Activated T-cell treated with anti-CD3 and anti-CD28 coated beads, Interleukin-2, amount 50 U/mL, for 72 hours (primary cell): Measurements from ENCODE around the gene LSM3. TPM values are rescaled to one million over a fixed set of nuclear protein-coding genes. Genes with fewer than 3 reads are reported as not detected.
A peak's percentile ranks its signal among the peaks of the same experiment; 100 is the strongest.
"Not testable (repeated sequence)": the region's sequence is repeated elsewhere in the genome, so short reads cannot be mapped to it uniquely, and the experiment has no call there.

ENCODE experiments used
- ATAC-seq, 2 donors: fragments of 150-1000 bp; cut with Tn5 transposase; replicated peaks in 1 of 2; 2 replicates each; pipeline ENCODE4 v1.10.0; 2021; ENCODE audit warnings: moderate library complexity in 2 of 2, mild to moderate bottlenecking in 1 of 2
- DNase-seq, 2 donors: peaks; one replicate each; pipeline ENCODE4 v3.0.0; 2021 to 2022; ENCODE audit warnings: mixed read lengths in 1 of 2
- H3K27ac Mint-ChIP-seq: one replicate; pipeline ENCODE4 v1.8.0; 2022; ENCODE audit warnings: mild to moderate bottlenecking, moderate library complexity, mixed read lengths
- H3K27me3 Mint-ChIP-seq: one replicate; pipeline ENCODE4 v1.8.0; 2022; ENCODE audit warnings: low read depth, mixed read lengths
- H3K36me3 Mint-ChIP-seq, 2 donors: one replicate each; pipeline ENCODE4 v1.8.0; 2022; ENCODE audit warnings: mixed read lengths in 2 of 2, mild to moderate bottlenecking in 1 of 2; ENCODE audit not compliant: insufficient read depth in 2 of 2
- H3K4me1 Mint-ChIP-seq: one replicate; pipeline ENCODE4 v1.8.0; 2022; ENCODE audit warnings: low read depth, mixed read lengths
- H3K4me3 Mint-ChIP-seq, 2 donors: one replicate each; pipeline ENCODE4 v1.8.0; 2022; ENCODE audit warnings: mild to moderate bottlenecking in 2 of 2, mixed read lengths in 2 of 2, moderate library complexity in 2 of 2
- H3K9me3 Mint-ChIP-seq, 2 donors: one replicate each; pipeline ENCODE4 v1.8.0; 2022; ENCODE audit warnings: mixed read lengths in 2 of 2
- total RNA-seq, 2 donors: library from RNA; stranded (reverse); gene quantifications; one replicate each; pipeline ENCODE4 v1.2.3, GENCODE V29; 2022

LSM3 gene
- total RNA-seq, 2 donors from 2014 or later, result 12.4 to 14.3 TPM

- DNase-seq, result no peak
- Mint-ChIP-seq H3K27ac (no peak overlapping the region), H3K27me3 (no peaks in the 10 kb centered on the region), H3K4me1 (no peaks in the 10 kb centered on the region), H3K4me3 (no peak overlapping the region), H3K9me3 (no peaks in the 10 kb centered on the region), H3K36me3 (no peaks in the 10 kb centered on the region)
- no peak for ATAC-seq
Observed at GRCh38 chr3:14213066-14213774, 34.6 kb downstream of the LSM3 start.

GRCh38 chr3:14214764-14215163, 36.1 kb downstream of the LSM3 start:
- no peaks in the 10 kb centered on the region for H3K9me3 Mint-ChIP-seq
- DNase-seq (no peak), ATAC-seq (no peak)
- no peak overlapping the region for H3K27ac Mint-ChIP-seq
- no peaks in the 10 kb centered on the region for H3K4me1 Mint-ChIP-seq
- no peaks in the 10 kb centered on the region for H3K36me3 Mint-ChIP-seq
- no peaks in the 10 kb centered on the region for H3K27me3 Mint-ChIP-seq
- H3K4me3 Mint-ChIP-seq, result no peak overlapping the region

GRCh38 chr3:14216257-14217048, 37.8 kb downstream of the LSM3 start:
- peak; percentile 54 to 85 for ATAC-seq
- Mint-ChIP-seq H3K27ac (no peak overlapping the region), H3K9me3 (peaks cover 2 to 4% of the 10 kb centered on the region in 2 donors), H3K27me3 (no peaks in the 10 kb centered on the region), H3K36me3 (peaks cover 2% of the 10 kb centered on the region in 2 donors), H3K4me3 (peak overlapping the region in 1 of 2 donors; percentile 39), H3K4me1 (no peaks in the 10 kb centered on the region)
- peak; percentile 3 to 32 for DNase-seq

GRCh38 chr3:14218355-14218754, 39.7 kb downstream of the LSM3 start:
- Mint-ChIP-seq H3K27me3 (no peaks in the 10 kb centered on the region), H3K36me3 (peaks cover 6 to 7% of the 10 kb centered on the region in 2 donors), H3K4me3 (no peak overlapping the region), H3K4me1 (no peaks in the 10 kb centered on the region), H3K27ac (no peak overlapping the region), H3K9me3 (peaks cover 4 to 6% of the 10 kb centered on the region in 2 donors)
- ATAC-seq (no peak), DNase-seq (no peak)

GRCh38 chr3:14220933-14221332, 42.3 kb downstream of the LSM3 start:
- Mint-ChIP-seq H3K4me3 (no peak overlapping the region), H3K4me1 (no peaks in the 10 kb centered on the region), H3K36me3 (peaks cover 6 to 7% of the 10 kb centered on the region in 2 donors), H3K27ac (no peak overlapping the region), H3K27me3 (peaks cover 10% of the 10 kb centered on the region), H3K9me3 (peaks cover 4 to 6% of the 10 kb centered on the region in 2 donors)
- no peak for DNase-seq
- no peak for ATAC-seq

GRCh38 chr3:14221902-14222301, 43.3 kb downstream of the LSM3 start:
- Mint-ChIP-seq H3K36me3 (peaks cover 6 to 7% of the 10 kb centered on the region in 2 donors), H3K4me1 (no peaks in the 10 kb centered on the region), H3K4me3 (no peak overlapping the region), H3K9me3 (peaks cover 4 to 6% of the 10 kb centered on the region in 2 donors), H3K27ac (no peak overlapping the region), H3K27me3 (peaks cover 10% of the 10 kb centered on the region)
- ATAC-seq (no peak), DNase-seq (no peak)

GRCh38 chr3:14222457-14222856, 43.8 kb downstream of the LSM3 start:
- ATAC-seq, result no peak
- peaks cover 6 to 7% of the 10 kb centered on the region in 2 donors for H3K36me3 Mint-ChIP-seq
- H3K4me3 Mint-ChIP-seq, result no peak overlapping the region
- H3K27me3 Mint-ChIP-seq, result peaks cover 10% of the 10 kb centered on the region
- H3K4me1 Mint-ChIP-seq, result no peaks in the 10 kb centered on the region
- H3K27ac Mint-ChIP-seq, result no peak overlapping the region
- DNase-seq, result no peak
- H3K9me3 Mint-ChIP-seq, result peaks cover 4 to 6% of the 10 kb centered on the region in 2 donors

- Mint-ChIP-seq H3K27me3 (peaks cover 10% of the 10 kb centered on the region), H3K9me3 (peaks cover 4 to 6% of the 10 kb centered on the region in 2 donors), H3K4me3 (no peak overlapping the region), H3K4me1 (no peaks in the 10 kb centered on the region), H3K36me3 (peaks cover 6 to 7% of the 10 kb centered on the region in 2 donors), H3K27ac (no peak overlapping the region)
- no peak for ATAC-seq
- DNase-seq, result no peak
Observed at GRCh38 chr3:14222900-14223594, 44.4 kb downstream of the LSM3 start.

GRCh38 chr3:14223595-14223994, 45.0 kb downstream of the LSM3 start:
- no peak overlapping the region for H3K27ac Mint-ChIP-seq
- H3K27me3 Mint-ChIP-seq, result peaks cover 10% of the 10 kb centered on the region
- H3K9me3 Mint-ChIP-seq, result peaks cover 4 to 6% of the 10 kb centered on the region in 2 donors
- peaks cover 6 to 7% of the 10 kb centered on the region in 2 donors for H3K36me3 Mint-ChIP-seq
- no peaks in the 10 kb centered on the region for H3K4me1 Mint-ChIP-seq
- DNase-seq, result no peak
- H3K4me3 Mint-ChIP-seq, result no peak overlapping the region
- no peak for ATAC-seq

- no peaks in the 10 kb centered on the region for H3K4me1 Mint-ChIP-seq
- ATAC-seq (no peak), DNase-seq (no peak)
- H3K36me3 Mint-ChIP-seq, result peaks cover 6 to 7% of the 10 kb centered on the region in 2 donors
- H3K27ac Mint-ChIP-seq, result no peak overlapping the region
- H3K9me3 Mint-ChIP-seq, result peaks cover 4 to 5% of the 10 kb centered on the region in 2 donors
- H3K4me3 Mint-ChIP-seq, result no peak overlapping the region
- H3K27me3 Mint-ChIP-seq, result peaks cover 11% of the 10 kb centered on the region
Observed at GRCh38 chr3:14224895-14225294, 46.3 kb downstream of the LSM3 start.

- no peak overlapping the region for H3K4me3 Mint-ChIP-seq
- peaks cover 3 to 7% of the 10 kb centered on the region in 2 donors for H3K36me3 Mint-ChIP-seq
- peaks cover 2 to 4% of the 10 kb centered on the region in 2 donors for H3K9me3 Mint-ChIP-seq
- peaks cover 15% of the 10 kb centered on the region for H3K27me3 Mint-ChIP-seq
- H3K27ac Mint-ChIP-seq, result no peak overlapping the region
- ATAC-seq (no peak), DNase-seq (no peak)
- H3K4me1 Mint-ChIP-seq, result no peaks in the 10 kb centered on the region
Observed at GRCh38 chr3:14225421-14225820, 46.8 kb downstream of the LSM3 start.

GRCh38 chr3:14226351-14226750, 47.7 kb downstream of the LSM3 start:
- DNase-seq, H3K4me3 Mint-ChIP-seq, H3K9me3 Mint-ChIP-seq, H3K4me1 Mint-ChIP-seq, ATAC-seq, H3K36me3 Mint-ChIP-seq, H3K27ac Mint-ChIP-seq: not testable (repeated sequence)
- H3K27me3 Mint-ChIP-seq, result peaks cover 18% of the 10 kb centered on the region

- no peak overlapping the region for H3K4me3 Mint-ChIP-seq
- DNase-seq, result no peak
- H3K9me3 Mint-ChIP-seq, result peaks cover 0 to 2% of the 10 kb centered on the region in 2 donors
- peaks cover 2 to 3% of the 10 kb centered on the region in 2 donors for H3K36me3 Mint-ChIP-seq
- H3K4me1 Mint-ChIP-seq, result peaks cover 7% of the 10 kb centered on the region
- no peak overlapping the region for H3K27ac Mint-ChIP-seq
- H3K27me3 Mint-ChIP-seq, result peaks cover 33% of the 10 kb centered on the region
- no peak for ATAC-seq
Observed at GRCh38 chr3:14227856-14228255, 49.2 kb downstream of the LSM3 start.
